HG03196 (cell line): ENCODE data around the gene PLVAP.

Experiments used
- ATAC-seq: cut with Tn5 transposase; IDR thresholded peaks from one replicate; pipeline ENCODE4 v1.9.1; 2021; ENCODE audit not compliant: unreplicated experiment

The PLVAP gene

DNA sequence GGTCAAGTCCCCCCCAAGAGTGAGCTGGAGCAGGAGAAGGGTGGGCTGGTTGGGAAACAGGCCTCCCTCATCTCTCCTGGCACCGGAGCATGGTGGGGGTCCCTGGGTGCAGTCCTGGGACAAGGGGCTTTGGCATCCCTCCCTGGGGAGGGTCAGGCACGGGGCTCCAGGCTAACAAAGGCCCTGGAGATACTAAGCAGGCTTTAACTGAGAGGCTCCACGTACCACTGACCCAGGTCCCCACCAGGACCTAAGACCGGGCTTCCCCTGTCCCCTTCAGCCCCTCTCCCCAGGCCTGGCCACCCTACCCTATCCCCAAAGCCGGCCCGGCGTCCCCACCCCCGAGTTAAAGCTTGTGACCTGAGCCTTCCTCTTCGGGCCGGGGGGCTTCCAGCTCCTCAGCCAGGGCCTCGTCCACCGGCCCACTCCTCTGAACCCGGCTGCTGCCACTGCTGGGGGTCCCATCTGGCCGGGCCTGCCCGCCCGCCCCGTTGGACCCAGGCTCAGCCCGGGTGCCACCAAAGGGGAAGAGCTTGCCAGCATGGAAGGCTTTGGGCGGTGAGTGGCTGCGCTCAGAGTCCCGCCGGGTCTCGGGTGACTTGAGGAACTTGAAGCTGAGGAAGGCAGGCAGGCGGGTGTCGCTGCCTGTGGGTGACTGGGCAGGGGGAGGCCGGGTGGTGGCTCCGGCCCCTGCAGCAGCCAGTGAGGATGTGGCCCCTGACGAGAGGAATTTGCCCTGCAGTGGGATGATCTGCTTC lies 52.6 kb downstream of the PLVAP start:
- no peak for ATAC-seq

DNA sequence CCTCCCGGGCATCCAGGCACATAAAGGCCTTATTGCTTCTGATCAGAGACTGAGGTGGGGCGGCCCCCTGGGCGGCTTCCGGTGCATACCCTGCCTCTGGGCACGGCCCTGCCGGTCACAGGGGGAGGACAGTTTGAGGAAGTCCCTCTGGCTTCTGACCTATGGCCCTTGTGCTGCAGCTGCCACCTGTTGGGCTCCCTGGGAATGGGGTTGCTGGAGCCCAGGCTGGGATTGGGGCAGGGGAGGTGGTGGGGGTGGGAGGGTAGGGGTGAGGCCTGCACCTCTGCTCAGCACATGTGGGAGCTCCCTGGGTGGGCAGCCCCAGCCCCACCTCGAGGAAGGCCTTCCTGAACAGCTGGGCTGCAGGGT lies 53.2 kb downstream of the PLVAP start:
- ATAC-seq, result no peak

DNA sequence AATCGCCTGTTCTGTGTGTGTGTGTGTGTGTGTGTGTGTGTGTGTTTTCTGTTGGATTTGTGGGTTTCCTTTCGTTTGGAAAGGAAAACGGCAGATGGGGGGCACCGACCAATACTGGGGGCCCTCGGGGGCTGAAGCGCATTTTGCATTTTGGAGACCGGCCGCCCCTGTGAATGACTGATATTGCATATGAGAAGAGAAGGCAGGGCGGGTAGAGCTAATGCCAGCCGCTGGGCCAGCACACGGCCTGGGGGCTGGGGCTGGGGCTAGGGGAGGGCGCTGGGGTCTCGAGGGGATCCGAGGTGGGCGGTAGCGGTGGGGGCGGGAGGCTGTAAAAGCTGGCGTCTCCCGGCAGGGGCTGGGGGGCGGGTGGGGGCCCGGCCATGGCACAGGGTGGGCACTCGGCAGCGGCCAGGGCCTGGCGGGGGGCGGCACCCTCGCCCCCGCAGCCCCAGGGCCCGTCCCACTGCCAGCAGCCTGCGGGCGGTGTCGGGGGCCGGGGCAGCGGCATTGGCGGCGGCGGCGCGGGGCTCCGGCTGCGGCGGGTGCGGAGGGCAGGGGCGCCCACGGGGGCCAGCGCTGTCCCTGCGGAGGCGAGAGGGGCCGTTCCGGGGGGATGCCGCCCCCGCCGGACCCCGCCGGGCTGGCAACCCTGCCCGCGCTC lies 53.7 kb downstream of the PLVAP start:
- no peak for ATAC-seq

DNA sequence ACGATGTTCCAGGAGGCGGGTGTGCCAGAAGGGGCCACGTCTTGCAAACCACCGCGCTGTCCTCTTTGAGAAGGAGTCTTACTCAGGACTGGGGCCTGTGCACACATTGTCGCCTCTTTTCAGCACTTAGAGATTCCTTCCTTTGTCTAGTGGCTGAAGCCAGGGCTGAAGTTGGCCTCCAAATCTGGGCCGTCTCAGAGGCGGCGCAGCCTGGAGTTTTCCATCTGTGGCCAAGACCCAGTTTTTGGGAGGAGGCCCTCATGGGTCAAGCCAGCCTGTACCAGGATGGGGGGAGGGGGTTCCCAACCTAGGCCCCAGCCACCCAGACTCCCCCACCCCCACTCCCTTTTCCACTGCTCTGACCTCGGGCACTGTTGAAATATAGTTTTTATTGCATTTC lies 54.3 kb downstream of the PLVAP start:
- ATAC-seq, result no peak

DNA sequence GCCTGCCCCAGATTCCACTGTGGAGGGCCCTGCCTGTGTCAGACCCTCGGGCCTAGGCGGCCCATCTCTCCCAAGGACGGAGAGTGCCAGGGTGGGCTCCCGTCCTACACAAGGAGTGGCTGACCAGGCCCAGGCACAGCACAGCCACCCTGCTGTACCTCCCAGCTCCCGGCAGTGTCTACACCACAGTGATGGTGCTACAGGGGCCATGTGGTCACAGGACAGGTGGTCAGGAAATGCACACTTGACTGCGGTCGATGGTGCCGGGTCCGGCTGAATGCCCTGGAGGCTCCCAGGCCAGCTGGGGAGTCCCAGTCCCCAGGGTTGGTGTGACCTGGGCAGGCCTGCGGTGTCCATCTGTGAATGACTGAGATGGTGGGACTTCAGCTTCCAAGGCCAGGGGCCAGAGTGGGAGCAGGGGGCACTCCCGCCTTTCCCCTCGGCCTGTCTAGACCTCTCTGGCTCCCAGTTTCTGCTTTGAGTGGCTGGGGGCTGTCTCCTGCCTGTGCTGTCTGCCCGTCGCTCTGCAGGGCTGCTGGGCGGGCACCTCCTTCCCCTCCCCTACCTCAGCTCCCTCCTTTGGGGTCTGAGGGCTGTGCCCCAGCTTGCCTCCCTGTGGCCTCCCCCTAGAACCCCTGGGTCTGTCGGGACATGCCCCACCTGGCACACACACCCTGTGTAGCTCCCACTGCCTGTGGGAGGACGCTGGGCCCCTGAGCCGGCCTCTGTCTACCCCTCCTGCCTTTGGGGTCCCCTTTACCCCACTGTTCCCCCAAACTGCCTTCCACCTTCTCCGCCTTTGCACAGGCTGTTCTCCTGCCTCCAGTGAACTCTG lies 55.3 kb downstream of the PLVAP start:
- ATAC-seq, result no peak

DNA sequence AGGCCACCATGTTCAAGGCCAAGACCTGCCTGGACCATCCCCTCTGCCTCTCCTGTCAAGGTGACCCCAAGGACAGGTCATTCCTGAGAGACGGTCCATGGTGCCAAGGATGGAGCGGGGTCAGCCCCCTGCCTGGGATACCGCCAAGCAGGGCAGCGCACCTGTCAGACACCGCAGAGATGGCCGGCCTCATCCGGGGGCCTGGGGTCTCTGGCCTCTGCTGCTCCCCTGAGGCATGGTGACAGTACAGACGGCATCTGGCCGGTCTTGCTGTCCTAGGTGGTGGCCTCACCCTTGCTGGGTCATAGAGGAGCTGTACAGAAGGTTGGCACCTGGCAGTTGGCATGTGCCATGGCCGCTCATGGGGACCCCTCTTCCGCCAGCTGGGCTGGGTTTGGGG lies 56.7 kb downstream of the PLVAP start:
- ATAC-seq, result no peak

DNA sequence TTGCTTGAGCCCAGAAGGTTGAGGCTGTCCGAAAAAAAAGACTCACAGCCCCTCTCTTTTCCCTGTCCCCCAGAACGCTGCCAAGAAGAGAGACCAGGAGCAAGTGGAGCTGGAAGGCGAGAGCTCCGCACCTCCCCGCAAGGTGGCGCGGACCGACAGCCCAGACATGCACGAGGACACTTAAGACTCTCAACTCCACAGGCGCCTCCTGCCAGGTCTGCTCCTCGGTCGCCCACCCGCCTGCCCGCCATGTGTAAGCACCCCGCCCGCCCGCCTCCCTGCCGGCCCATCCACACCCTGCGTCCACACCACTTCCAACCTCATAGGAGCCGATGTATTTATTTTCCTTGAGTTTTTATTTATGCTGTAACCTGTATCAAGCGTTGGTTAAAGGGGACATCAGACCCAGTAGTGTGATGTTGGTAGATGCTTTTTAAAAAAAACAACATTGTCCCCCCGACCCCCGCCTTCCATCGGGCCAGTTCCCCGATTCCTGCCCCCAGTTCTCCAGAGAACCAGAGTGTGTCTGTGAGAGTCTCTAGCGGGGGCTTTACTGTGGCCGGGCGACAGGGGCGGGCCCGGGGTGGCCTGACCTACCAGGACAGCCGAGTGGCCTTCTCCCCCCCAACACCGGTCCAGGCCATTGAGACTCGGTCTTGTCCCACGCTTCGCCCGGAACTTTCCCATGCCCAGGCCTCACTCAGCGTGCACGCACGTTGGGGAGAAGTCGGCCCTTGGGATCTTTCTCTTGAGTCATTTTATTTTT lies 57.5 kb downstream of the PLVAP start:
- ATAC-seq, result no peak

DNA sequence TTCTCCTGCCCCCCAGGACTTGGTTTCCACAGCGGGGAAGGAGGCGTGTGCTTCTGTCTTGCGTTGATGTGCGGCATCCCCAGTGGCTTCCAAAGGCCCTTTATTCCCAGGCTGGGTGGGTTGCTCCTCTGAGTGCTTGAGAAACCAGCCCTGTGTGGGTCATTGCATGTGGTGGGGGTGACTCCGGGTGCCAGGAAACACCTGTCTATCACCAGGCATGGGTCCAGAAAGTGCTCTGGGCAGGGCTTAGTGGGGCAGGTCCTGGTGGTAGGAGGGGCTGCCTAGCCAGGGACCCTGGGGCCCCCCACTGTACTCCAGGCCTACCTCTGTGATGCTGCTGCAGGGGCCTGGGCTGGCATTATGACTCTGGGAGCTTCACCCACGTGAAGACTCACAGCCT lies 58.2 kb downstream of the PLVAP start:
- ATAC-seq, result no peak

DNA sequence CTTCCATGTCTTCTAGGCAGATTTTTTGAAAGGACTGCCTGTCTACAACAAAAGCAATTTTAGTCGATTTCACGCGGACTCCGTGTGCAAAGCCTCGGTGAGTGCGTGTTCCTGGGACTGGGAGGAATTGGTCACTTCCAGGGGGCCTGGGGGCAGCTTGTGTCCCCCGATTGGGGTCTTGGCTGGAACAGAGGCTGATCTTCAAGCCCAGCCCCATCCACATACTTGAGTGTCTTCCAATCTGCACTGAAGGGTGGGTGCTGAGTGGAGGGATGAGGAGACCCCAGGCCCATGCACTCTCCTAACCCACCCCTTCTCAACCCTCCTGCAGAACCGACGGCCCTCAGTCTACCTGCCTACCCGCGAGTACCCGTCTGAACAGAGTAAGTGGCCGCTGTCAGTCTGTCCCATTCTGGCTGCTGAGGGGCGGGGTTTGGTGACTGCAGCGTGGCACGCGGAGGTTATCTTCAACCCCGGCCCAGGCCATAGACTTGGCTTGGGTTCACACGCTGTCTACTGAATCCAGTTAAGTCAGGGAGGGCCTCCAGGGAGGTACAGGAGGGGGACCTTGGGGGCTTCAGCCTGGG lies 63.0 kb downstream of the PLVAP start:
- no peak for ATAC-seq

DNA sequence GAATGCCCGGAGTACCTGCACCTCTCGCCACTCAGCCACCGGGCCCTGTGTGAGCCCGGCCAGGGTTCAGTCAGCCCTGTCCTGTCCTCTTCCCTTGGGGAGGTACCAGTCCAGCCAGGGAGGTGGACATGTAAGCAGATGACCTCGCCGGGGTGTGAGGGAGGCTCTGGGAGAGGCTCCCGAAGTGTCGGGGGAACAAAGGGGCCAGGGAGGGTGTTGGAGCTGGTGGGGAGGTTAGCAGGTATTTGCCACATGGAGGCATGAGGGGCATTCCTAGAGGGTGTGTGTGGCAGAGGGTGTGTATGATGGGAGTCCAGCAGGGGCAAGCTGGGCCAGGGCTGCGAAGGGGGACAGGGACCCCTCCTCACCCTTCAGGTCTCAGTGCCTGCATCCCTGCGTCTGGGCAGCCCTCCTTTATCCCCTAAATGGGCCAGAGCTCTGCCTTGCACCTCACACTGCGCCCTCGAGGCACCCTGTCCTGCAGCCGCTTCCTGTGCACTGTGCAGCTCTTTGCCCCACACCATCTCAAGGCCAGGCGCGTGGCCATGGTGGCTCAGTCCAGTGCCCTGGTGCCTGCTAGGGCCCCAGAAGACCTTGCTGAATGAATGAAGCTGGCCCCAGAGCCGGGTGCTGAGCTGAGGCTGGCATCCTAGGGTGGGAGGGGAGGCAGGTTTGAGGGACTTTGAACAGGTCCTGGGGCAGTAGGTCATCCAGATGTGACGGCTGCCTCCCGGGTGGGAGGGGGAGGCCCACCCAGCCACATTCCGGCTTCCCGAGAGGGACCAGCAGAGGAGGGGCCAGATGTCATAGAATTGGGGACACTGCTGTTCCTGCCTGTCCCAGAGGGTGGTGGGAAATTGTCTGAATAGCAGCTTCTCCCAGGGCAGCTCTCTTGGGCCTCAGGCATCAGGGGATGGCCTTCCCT lies 64.7 kb downstream of the PLVAP start:
- ATAC-seq, result no peak

DNA sequence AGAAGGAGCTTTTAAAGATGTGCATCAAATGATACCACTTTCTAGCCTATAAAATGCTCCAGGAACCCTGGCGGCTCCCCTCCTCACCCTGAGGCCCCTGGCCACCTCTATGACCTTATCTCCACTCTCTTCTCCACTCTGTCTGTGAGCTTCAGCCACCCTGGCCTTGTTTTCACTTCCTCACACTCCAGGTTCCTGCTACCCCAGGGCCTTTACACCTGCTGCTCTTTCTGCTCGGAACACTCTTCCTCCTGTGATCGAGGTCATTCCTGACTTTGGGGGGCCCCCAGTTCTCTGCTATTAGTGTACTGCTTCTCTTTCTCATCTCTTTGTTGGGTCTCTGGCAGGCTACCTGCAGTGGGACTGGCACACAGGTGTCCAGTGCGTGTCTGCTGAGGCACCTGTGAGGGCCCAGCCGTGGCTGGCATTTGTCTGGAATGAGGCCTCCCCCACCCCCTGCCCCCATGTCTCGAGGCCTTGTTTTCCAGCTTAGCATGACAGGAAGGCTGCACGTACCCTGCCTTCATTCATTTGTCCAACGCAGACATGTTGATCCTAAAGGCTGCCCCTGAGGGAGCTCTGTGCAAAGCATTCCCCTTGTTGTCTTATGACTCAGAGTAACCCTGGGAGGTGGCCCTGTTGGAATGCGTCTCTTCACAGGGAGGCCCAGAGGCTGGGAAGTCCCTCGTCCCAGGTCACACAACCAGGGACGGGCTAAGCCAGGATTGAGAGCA lies 65.5 kb downstream of the PLVAP start:
- ATAC-seq, result no peak

DNA sequence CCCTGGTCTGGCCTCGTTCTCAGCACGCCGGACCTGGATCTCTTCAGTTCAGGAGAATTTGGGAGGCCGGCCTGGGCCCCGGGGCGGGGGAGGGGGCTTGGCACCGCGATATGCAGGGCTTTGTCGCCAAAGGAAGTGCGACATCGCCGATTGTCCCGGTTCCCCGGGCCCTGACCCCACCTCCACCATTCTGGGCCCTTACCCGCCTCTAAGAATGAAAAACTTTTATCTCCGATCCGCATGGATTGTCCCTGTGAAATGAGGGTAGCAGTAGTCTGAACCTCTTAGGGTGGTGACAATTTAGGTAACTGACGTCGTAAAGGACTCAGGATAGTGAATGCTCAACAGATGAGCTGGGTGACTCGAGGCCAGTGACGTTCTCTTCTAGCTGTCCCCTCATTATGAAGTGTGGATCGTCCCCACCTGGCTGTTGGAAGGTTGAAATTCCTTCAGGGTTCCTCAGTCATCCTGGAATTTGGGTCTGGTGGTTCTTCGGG lies 67.1 kb downstream of the PLVAP start:
- no peak for ATAC-seq

DNA sequence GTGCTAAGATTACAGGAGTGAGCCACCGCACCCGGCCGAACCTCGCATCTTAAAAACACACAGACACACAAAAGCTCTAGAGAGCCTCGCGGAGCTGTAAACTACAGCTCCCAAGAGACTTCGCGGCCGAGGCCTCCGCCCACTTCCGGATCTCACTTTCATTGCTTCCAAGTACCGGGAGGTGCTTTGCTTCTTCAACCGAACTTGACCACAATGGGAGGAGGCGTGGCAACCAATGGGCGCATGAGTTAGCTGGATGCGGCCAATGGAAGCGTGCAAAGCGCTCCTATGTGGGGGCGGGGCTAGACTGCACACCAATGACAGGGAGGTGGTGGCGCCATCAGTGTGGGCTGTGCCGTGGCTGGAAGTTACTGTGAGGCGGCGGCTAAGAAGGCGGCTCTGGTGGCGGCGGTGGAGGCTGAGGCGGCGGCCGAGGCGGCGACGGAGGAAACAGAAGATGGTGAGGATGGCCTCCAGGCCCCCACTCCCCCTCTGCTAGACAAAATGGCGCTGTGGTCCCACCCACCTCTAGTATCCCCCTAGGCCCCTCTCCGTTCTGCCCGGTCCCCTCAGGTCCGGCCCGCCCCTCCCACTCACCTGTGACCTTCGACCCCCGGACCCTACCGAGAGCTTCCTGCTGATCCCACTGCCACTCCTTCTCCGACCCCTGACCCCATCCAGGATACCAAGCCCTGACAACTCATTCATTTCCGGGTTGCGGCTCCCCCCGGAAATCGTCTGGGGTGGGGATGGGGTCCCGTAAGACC lies 67.8 kb downstream of the PLVAP start, which contains the start of gene DDA1:
Gene DDA1, plus strand, starts transcription at position 366 of the 767 bp plus-strand sequence. Its CDS starts 92 bp downstream, at position 458.
- peak; percentile 41 for ATAC-seq

DNA sequence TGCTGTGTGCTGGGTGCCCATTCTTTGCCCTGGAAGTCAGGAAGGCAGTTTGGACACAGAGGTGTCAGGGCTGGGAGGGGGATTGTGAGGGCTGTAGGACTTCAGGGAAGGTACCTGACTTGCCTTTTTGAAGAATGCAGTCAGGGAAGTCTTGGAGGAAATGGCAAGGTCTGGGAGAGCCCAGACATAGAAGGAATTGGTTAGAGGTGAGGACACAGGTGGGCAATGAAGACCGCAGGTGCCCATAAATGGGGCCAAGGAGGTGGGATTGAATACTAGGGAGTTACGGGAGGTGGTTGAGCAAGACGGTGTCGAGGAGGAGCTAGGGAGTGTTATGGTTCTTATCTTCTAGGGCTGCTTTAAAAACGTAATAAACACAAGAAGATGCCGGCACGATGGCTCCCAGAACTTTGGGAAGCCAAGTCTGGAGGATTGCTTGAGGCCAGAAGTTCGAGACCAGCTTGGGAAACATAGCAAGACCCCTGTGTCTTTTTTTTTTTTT lies 69.2 kb downstream of the PLVAP start:
- no peak for ATAC-seq

DNA sequence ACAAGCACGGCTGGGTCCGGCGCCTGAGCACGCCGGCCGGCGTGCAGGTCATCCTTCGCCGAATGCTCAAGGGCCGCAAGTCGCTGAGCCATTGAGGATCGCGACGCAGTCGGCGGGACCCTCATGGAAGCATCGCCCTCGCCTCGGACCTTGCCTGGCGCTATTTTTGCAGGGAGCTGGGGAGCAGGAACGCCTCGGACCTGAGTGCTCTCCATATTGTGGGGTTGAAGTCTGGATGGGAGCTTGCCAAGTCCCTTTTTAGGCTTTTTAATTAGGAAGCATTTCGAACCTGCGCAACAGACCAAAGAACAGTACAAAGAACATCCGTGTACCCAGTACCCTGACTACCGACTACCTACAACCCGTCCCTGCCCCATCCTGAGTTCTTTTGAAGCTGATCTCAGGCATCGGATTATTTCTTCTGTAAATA lies 70.8 kb downstream of the PLVAP start:
- ATAC-seq, result peak; percentile 3

DNA sequence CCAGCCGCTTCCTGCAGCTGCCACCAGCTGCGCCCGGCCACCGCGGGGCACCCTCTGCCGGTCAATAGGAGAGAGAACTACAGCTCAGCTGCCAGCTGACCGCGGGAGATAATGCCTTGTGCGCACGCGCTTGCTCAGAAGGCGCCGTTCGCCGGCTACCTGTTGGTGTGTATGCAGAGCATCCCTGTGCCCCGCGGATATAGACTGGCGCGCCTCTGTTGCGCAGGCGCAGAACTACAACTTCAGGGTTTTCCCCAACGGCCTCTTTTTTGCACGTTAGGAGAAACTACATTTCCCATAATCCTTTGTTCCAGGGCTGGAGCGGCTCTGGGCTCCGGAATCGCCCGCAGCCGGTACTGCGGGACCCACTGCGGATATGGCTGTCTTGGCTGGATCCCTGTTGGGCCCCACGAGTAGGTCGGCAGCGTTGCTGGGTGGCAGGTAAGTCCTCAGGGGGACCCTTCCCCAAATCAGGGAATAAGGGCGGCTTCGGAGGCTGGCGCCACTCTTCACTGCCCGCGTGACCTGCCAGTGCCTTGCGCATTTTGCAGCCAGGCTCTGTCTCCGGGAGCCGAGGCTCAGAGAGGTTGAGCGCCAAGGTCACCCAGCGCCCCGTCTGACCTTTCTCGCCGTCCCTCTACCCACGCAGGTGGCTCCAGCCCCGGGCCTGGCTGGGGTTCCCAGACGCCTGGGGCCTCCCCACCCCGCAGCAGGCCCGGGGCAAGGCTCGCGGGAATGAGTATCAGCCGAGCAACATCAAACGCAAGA lies 71.4 kb downstream of the PLVAP start, which contains the start of gene MRPL34:
Gene MRPL34, plus strand, starts transcription at position 356 of the 768 bp plus-strand sequence. Its CDS starts 21 bp downstream, at position 377.
- ATAC-seq, result peak; percentile 70

DNA sequence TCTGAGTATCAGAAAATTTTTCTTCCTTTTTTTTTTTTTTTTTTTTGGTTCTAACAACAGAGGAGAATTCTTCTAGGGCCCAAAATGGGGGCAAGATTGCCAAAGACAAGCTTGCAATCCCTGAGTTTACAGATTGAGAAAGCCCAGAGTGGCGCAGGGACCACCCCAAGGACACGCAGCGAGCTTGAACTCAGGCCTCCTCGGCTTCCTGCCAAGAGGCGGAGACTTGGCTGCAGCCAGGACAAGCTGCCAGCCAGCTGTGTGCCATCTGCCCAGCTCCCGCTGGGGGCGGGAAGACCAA lies 72.0 kb downstream of the PLVAP start:
- ATAC-seq, result no peak
